Urinary bladder (tissue), 4 donors: Measurements from ENCODE around the gene TTLL6. TPM values are rescaled to one million over a fixed set of nuclear protein-coding genes. Genes with fewer than 3 reads are reported as not detected.

Source experiments
- DNase-seq: peaks from one replicate; pipeline ENCODE4 v3.0.0-alpha.2; 2015; ENCODE audit errors: extremely low spot score
- H3K27ac ChIP-seq: one replicate; pipeline ENCODE4 v1.5.1; 2013; ENCODE audit warnings: low read depth, mild to moderate bottlenecking, moderate library complexity
- H3K36me3 ChIP-seq: one replicate; pipeline ENCODE4 v1.6.1; 2013; ENCODE audit warnings: mild to moderate bottlenecking, moderate library complexity; ENCODE audit not compliant: insufficient read depth
- H3K4me1 ChIP-seq: one replicate; pipeline ENCODE4 v1.6.1; 2013; ENCODE audit warnings: mild to moderate bottlenecking, moderate library complexity; ENCODE audit not compliant: insufficient read depth
- H3K4me3 ChIP-seq: one replicate; pipeline ENCODE4 v1.5.1; 2013; ENCODE audit warnings: low read depth, low read length
- WGBS: extraction: QIAGEN DNeasy Blood & Tissue Kit; methylation state at CpG from one replicate; pipeline ENCODE4 v1.1.7; 2013; 5-methylcytosine and 5-hydroxymethylcytosine counted together
- polyA plus RNA-seq: library from polyadenylated mRNA; stranded (reverse); fragments of 200-250 nt; gene quantifications from one replicate; pipeline ENCODE4 v1.2.3, GENCODE V29; 2013
- small RNA-seq: library from RNA; depleted of rRNA; stranded (forward); fragments of <200 nt; gene quantifications from one replicate; pipeline ENCODE3, GENCODE V24; 2014
- total RNA-seq: library from RNA; depleted of rRNA; stranded (reverse); fragments of >200 nt; gene quantifications from one replicate; pipeline ENCODE4 v1.2.3, GENCODE V29; 2014
- donor health status: healthy with polysubstance abuse.
- donor health status: healthy.

TTLL6 gene
- total and polyA plus RNA-seq, 2 donors = 0.15 TPM; not detected in 1

GRCh38 chr17:48715496-48716399 is 101.3 kb downstream of the TTLL6 start:
- no peak for DNase-seq
- Histone ChIP-seq H3K4me1 (no peaks in the 10 kb centered on the region), H3K27ac (no peak overlapping the region), H3K36me3 (no peaks in the 10 kb centered on the region), H3K4me3 (no peak overlapping the region)
- 27% methylated on average over 5 of the region's 5 CpGs for WGBS

Small RNA genes within 50 kb of the gene (small RNA-seq; reads per million reads assigned to genes)
- gene COX6B1P2 (not detected), gene MIR3185 (not detected), gene RF02132 (not detected), gene RF02133 (not detected), gene RN7SL125P (not detected)

Other genes starting within 250 kb of the TTLL6 start
- gene HOXB4, start 238.9 kb downstream of the TTLL6 start, total RNA-seq = 2.0 TPM
- 2.1 TPM for gene HOXB4, start 238.9 kb downstream of the TTLL6 start, polyA plus RNA-seq
- gene HOXB3, start 227.0 kb downstream of the TTLL6 start, total RNA-seq = 10.8 TPM
- gene HOXB3, start 227.0 kb downstream of the TTLL6 start, polyA plus RNA-seq = 6.1 TPM
- 0.16 TPM for gene HOXB5, start 223.4 kb downstream of the TTLL6 start, total RNA-seq
- 1.2 TPM for gene HOXB5, start 223.4 kb downstream of the TTLL6 start, polyA plus RNA-seq
- 3.1 TPM for gene HOXB6, start 212.2 kb downstream of the TTLL6 start, total RNA-seq
- 4.0 TPM for gene HOXB6, start 212.2 kb downstream of the TTLL6 start, polyA plus RNA-seq
- gene HOXB7, start 206.2 kb downstream of the TTLL6 start, total RNA-seq = 2.5 TPM
- 6.7 TPM for gene HOXB7, start 206.2 kb downstream of the TTLL6 start, polyA plus RNA-seq
- 0.85 TPM for gene HOXB8, start 201.9 kb downstream of the TTLL6 start, total RNA-seq
- 1.2 TPM for gene HOXB8, start 201.9 kb downstream of the TTLL6 start, polyA plus RNA-seq
- 0.85 TPM for gene HOXB9, start 190.9 kb downstream of the TTLL6 start, total RNA-seq
- gene HOXB9, start 190.9 kb downstream of the TTLL6 start, polyA plus RNA-seq = 0.35 TPM
- 7.7 TPM for gene PRAC1, start 94.7 kb downstream of the TTLL6 start, total RNA-seq
- 18.0 TPM for gene PRAC1, start 94.7 kb downstream of the TTLL6 start, polyA plus RNA-seq
- gene PRAC2, start 94.0 kb downstream of the TTLL6 start, total RNA-seq = 2.1 TPM
- 1.7 TPM for gene PRAC2, start 94.0 kb downstream of the TTLL6 start, polyA plus RNA-seq
- gene HOXB13, start 88.5 kb downstream of the TTLL6 start, total RNA-seq = 1.7 TPM
- gene HOXB13, start 88.5 kb downstream of the TTLL6 start, polyA plus RNA-seq = 1.5 TPM
- 67.5 TPM for gene CALCOCO2, start 13.8 kb upstream of the TTLL6 start, total RNA-seq
- gene CALCOCO2, start 13.8 kb upstream of the TTLL6 start, polyA plus RNA-seq = 165 TPM
- 37.1 TPM for gene ATP5MC1, start 75.6 kb upstream of the TTLL6 start, total RNA-seq
- 233 TPM for gene ATP5MC1, start 75.6 kb upstream of the TTLL6 start, polyA plus RNA-seq
- 42.0 TPM for gene UBE2Z, start 91.2 kb upstream of the TTLL6 start, total RNA-seq
- 56.3 TPM for gene UBE2Z, start 91.2 kb upstream of the TTLL6 start, polyA plus RNA-seq
- 31.7 TPM for gene SNF8, start 127.6 kb upstream of the TTLL6 start, total RNA-seq
- gene SNF8, start 127.6 kb upstream of the TTLL6 start, polyA plus RNA-seq = 126 TPM
- not detected for gene GIP, start 151.4 kb upstream of the TTLL6 start, total RNA-seq
- gene GIP, start 151.4 kb upstream of the TTLL6 start, polyA plus RNA-seq = not detected
- gene IGF2BP1, start 180.2 kb upstream of the TTLL6 start, total RNA-seq = 2.9 TPM
- 0.03 TPM for gene IGF2BP1, start 180.2 kb upstream of the TTLL6 start, polyA plus RNA-seq